Neural crest cell (in vitro differentiated cells): ENCODE results near the gene PRXL2B. TPM values are rescaled to one million over a fixed set of nuclear protein-coding genes. Genes with fewer than 3 reads are reported as not detected.
"Not testable (repeated sequence)": the region's sequence is repeated elsewhere in the genome, so short reads cannot be mapped to it uniquely, and the experiment has no call there.

ENCODE experiments used
- DNase-seq: peaks from one replicate; pipeline ENCODE4 v3.0.0; 2021; ENCODE audit warnings: low read depth, mixed read lengths, low spot score
- H3K27ac Mint-ChIP-seq: one replicate; pipeline ENCODE4 v1.8.0; 2021; ENCODE audit warnings: mild to moderate bottlenecking, mixed read lengths; ENCODE audit not compliant: unreplicated experiment
- H3K27me3 Mint-ChIP-seq: 2 replicates; pipeline ENCODE4 v1.8.0; 2021; ENCODE audit warnings: low read depth, mild to moderate bottlenecking, mixed read lengths
- H3K36me3 Mint-ChIP-seq: 2 replicates; pipeline ENCODE4 v1.8.0; 2021; ENCODE audit warnings: low read depth, mild to moderate bottlenecking, mixed read lengths
- H3K4me1 Mint-ChIP-seq: 2 replicates; pipeline ENCODE4 v1.8.0; 2021; ENCODE audit warnings: mixed read lengths
- H3K4me3 Mint-ChIP-seq: one replicate; pipeline ENCODE4 v1.8.0; 2021; ENCODE audit warnings: mild to moderate bottlenecking, mixed read lengths
- H3K9me3 Mint-ChIP-seq: 2 replicates; pipeline ENCODE4 v1.8.0; 2021; ENCODE audit warnings: mixed read lengths
- CTCF ChIP-seq: fragments of 200-600 bp; sonication (generic); conservative IDR thresholded peaks from 2 replicates; pipeline ENCODE4 v1.5.0; 2021; ENCODE audit warnings: antibody characterized with exemption, mild to moderate bottlenecking
- total RNA-seq: library from RNA; stranded (reverse); gene quantifications from 2 replicates; pipeline ENCODE4 v1.2.1, GENCODE V29; 2021

The PRXL2B gene
- total RNA-seq, 1 donor from 2014 or later, result 51.3 TPM

- Mint-ChIP-seq H3K4me3 (no peak overlapping the region), H3K4me1 (peaks cover 4% of the 10 kb centered on the region), H3K27me3 (no peaks in the 10 kb centered on the region), H3K9me3 (no peaks in the 10 kb centered on the region), H3K36me3 (no peaks in the 10 kb centered on the region), H3K27ac (peak overlapping the region; percentile 50)
- no peak for TF ChIP-seq CTCF
- DNase-seq, result no peak
Observed at GRCh38 chr1:2566101-2567045, 20.2 kb upstream of the PRXL2B start.

GRCh38 chr1:2567083-2567679, 19.4 kb upstream of the PRXL2B start:
- H3K4me1 Mint-ChIP-seq, result peaks cover 4% of the 10 kb centered on the region
- DNase-seq, result no peak
- H3K9me3 Mint-ChIP-seq, result no peaks in the 10 kb centered on the region
- TF ChIP-seq CTCF, result no peak
- H3K27me3 Mint-ChIP-seq, result no peaks in the 10 kb centered on the region
- H3K27ac Mint-ChIP-seq, result no peak overlapping the region
- no peak overlapping the region for H3K4me3 Mint-ChIP-seq
- H3K36me3 Mint-ChIP-seq, result no peaks in the 10 kb centered on the region

- H3K27ac Mint-ChIP-seq, H3K4me1 Mint-ChIP-seq, DNase-seq, H3K9me3 Mint-ChIP-seq, H3K36me3 Mint-ChIP-seq, H3K27me3 Mint-ChIP-seq, H3K4me3 Mint-ChIP-seq: not testable (repeated sequence)
Observed at GRCh38 chr1:2568187-2568816, 18.3 kb upstream of the PRXL2B start.

GRCh38 chr1:2569060-2569459, 17.5 kb upstream of the PRXL2B start:
- Mint-ChIP-seq H3K4me3 (no peak overlapping the region), H3K4me1 (no peaks in the 10 kb centered on the region), H3K27me3 (peaks cover 2% of the 10 kb centered on the region), H3K27ac (peak overlapping the region; percentile 57), H3K36me3 (no peaks in the 10 kb centered on the region), H3K9me3 (no peaks in the 10 kb centered on the region)
- DNase-seq, result no peak
- no peak for TF ChIP-seq CTCF

- not testable (repeated sequence) for H3K4me3 Mint-ChIP-seq, H3K27ac Mint-ChIP-seq, DNase-seq, H3K4me1 Mint-ChIP-seq, H3K36me3 Mint-ChIP-seq, H3K27me3 Mint-ChIP-seq, H3K9me3 Mint-ChIP-seq
Observed at GRCh38 chr1:2569703-2570102, 16.9 kb upstream of the PRXL2B start.

- Mint-ChIP-seq H3K4me3 (no peak overlapping the region), H3K27me3 (peaks cover 2% of the 10 kb centered on the region), H3K27ac (no peak overlapping the region), H3K36me3 (no peaks in the 10 kb centered on the region), H3K9me3 (no peaks in the 10 kb centered on the region), H3K4me1 (no peaks in the 10 kb centered on the region)
- TF ChIP-seq CTCF, result no peak
- no peak for DNase-seq
Observed at GRCh38 chr1:2570332-2570731, 16.2 kb upstream of the PRXL2B start.
